HL-60/S4 treated with phorbol 12-myristate 13-acetate at 8.2 ng/mL for 4 days and 3 days (cell line): ENCODE data around the gene TTC19.

Experiments
- in situ Hi-C: fragments of 300-500 bp; cut with MboI; formaldehyde crosslinking; loops from 2 replicates; pipeline ENCODE4 v1.15.0; 2022; ENCODE audit warnings: low sequenced_read_pairs

Gene TTC19

GRCh38 chr17:15999141-15999973 lies at the start of gene TTC19, which contains the start of gene ZSWIM7:
Gene TTC19 (plus strand): TSS chr17:15999824. CDS start chr17:15999849, 25 bp downstream.
Gene ZSWIM7 (minus strand): TSS chr17:15999704. CDS start chr17:15999594, 110 bp downstream.
- in situ Hi-C loops: loop anchor here (25.0 kb wide), 1 partner anchor 137 kb away; no protein-coding TSS in a partner anchor

DNA sequence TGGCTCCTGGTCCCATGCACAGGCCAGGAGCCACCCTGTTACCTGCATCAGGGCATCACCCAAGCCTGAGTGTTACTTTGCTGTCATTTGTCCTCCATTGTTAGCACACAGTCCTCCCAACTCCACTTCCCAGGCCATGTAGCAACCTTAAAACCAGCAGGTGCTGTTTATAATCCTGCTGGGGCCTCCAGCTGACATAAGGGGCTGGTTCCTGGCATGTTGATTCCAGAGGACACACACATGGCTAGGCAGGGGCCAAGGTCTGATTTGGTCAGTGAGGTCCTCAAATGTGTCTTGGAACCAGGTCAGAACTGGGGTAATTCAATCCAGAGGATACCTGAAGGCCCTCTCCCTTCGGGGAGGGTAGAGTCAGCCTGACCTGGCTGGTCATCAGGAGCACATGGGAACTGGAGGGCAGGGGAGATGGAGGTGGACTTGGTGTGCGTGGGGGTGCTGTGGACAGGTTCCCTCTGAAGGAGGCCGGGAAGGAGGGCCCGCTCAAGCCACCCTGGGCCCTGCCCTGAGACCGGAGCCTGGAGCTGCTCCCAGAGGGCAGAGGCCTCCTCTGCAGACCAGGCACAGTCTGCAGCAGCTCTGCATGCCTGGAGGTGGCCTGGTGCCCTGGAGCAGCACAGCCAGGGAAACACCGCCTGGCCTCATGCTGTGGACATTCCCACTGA lies 48.1 kb upstream of the TTC19 start:
- in situ Hi-C loops: no loop called here

DNA sequence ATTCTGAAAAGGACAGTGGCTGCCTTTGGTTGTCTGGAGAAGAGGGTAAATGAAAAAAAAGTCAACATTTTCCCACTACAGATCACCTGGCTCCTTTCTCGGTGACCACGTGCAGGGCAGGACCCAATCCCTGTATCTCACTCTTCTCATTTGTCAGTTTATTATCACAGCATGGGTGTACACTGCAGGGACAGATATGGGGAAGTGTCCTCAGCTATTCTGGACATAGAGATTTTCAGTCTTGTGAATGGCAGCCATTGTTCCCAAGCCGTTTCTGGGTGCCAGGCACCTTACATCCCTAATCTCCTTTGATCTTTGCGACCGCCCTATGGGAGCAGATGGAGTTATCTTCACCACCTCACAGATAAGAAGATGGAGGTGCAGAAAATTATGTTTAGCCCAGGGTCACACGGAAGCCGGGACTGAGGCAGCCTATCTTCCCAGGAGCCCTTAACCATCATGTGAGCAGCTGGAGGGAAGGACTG lies 47.5 kb upstream of the TTC19 start:
- in situ Hi-C loops: no loop called here

DNA sequence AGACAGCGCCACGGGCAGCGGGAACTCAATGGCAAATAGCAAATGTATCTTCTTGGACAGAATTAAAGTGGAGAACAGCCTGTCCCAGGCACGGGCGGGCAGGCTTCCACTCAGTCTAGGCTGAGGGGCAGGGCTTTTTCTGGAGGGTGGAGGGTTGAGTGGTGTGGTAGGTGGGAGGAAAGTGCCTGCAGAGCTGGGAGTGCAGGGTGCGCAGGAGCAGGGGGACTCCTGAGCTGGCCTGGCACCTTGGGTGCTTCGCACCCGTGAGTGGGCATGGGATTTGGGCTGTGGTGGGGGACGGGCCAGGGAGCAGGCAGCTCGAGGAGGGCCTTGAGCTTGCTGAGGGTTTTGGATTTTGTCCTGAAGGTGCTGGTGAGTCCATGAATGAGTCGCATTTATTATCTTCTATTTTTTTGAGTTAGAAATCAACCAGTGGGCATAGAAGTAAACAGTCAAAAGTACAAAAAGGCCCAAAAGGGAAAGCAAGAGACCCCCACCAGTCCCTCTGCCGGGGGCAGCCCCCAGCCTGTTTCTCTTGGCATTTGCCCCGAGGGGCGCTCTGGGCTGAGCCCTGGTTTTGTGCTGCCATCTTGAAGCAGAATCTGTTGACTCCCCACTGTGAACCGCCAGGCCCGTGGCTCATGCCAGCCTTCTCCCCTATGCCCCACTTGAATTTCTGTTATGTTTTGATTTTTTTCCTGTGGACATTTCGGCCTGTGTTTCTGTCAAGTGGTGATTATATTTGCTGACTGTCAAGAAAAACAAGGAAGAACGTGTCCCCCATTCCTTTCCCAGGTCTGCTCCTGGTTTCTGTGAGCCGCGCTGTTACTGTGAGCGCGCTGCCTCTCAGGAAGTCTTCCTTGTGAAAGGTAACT lies 46.5 kb upstream of the TTC19 start:
- in situ Hi-C loops: no loop called here

GRCh38 chr17:15954222-15954621 lies 45.4 kb upstream of the TTC19 start:
- in situ Hi-C loops: no loop called here

- in situ Hi-C loops: no loop called here
Measured at GRCh38 chr17:15955793-15956541, 43.7 kb upstream of the TTC19 start.

- in situ Hi-C loops: no loop called here
Measured at GRCh38 chr17:15957206-15957605, 42.4 kb upstream of the TTC19 start.

GRCh38 chr17:15957608-15958307 lies 41.9 kb upstream of the TTC19 start:
- in situ Hi-C loops: no loop called here

GRCh38 chr17:15958484-15958854 lies 41.2 kb upstream of the TTC19 start:
- in situ Hi-C loops: no loop called here

DNA sequence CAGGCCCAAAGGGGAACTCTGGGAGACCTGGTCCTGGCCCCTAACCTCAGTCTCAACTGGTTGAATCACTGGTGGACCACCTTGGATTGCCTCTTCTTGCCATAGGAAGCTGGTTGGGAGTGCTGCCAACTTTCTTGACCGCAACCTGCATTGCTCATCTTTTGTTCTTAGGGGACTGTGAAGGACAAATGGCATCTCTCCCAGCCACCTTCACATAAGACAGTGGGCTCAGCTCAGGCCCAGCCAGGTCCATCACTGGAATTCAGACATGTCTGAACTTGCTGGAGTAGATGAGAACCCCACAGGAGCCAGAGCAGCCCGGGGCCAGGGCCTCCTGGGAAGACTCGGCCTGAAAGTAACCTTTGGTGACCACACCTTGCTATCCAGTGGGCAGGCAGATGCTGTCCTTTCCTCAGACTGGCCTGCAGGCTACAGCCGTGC lies 35.9 kb upstream of the TTC19 start:
- in situ Hi-C loops: no loop called here

DNA sequence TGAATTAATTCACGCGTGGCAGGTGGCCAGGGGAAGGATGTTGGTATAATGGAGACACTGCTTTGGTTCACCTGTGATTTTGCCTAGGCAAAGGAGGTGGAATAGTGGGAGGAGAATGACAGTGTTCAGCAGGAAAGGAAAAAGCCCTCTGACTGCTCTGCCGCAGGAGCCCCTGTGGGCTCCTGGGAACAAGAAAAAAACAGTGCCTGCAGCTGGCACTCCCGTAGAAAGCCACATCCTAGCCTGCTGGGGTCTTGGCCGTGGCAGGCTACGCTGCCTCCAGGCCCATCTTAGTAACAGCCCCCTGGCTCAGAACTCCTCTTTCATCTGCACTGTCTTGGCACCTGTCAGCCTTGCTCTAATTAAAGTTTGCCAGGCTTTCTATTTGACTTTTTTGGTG lies 34.1 kb upstream of the TTC19 start:
- in situ Hi-C loops: no loop called here

DNA sequence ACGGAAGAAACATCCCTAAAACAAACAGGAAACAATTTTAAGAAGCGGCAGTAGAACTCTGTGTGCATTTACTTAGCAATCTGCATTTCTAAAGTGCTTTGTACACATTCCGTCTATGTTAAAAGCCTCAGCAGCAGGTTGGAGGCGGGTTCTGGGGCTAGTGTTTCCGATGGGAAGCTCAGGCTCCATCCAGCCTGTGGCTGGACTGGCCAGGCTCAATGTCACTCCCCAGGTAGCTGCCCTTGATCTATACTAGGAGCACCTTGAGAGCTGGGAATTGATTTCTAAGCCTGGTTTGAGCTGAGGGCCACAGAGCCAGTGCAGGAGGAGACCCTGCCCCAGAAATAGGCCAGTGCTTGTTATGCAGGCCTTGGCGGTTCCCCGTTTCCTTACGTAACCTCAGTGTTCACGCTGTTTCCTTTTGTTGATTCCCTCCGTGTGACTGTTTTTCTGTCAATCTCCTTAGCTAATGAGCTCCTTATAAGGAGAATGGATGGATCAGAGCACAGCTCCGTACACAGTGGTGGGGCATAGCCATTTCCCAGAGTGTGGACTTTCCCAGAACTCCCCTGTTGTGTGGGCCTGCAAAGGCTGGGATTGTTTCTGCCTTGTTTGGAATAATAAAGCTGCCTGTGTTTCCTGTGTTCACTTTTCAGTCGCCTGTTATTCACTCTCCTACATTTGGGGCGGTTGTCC lies 33.3 kb upstream of the TTC19 start:
- in situ Hi-C loops: no loop called here

- in situ Hi-C loops: no loop called here
Measured at GRCh38 chr17:15966879-15967248, 32.8 kb upstream of the TTC19 start.

DNA sequence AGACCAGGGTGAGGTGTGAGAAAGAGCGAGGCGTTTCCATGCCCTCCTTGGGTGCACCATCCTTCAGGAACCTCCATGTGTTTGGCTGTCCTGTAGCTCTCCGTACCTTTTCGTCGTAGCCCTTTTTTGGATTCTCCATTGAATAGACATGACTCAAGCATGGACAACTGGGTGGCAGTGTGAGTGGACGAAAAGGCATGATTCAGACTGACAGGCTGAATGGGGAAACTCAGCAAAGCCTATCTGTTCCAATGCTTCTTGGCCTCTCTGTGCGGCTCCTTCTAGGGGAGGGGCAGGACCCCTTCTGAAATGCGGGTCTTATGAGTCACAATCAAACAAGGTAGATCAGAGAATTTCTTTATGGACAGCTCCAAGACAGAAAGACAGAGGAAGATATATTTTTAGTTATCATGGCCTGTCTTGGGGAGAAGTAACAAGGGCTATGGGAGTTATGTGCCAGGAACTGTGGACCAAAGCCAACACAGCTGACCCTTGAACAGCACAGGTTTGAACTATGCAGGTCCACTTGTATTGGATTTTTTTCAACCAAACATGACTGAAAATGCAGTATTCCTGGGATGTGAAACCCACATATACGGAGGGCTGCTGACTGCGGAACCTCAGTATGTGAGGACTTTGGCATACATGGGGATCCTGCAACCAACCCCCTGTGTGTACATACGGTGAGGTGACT lies 31.8 kb upstream of the TTC19 start:
- in situ Hi-C loops: no loop called here

- in situ Hi-C loops: no loop called here
Measured at GRCh38 chr17:15969463-15969862, 30.2 kb upstream of the TTC19 start.

GRCh38 chr17:15970500-15970899 lies 29.1 kb upstream of the TTC19 start:
- in situ Hi-C loops: no loop called here

GRCh38 chr17:15971098-15971678 lies 28.4 kb upstream of the TTC19 start:
- in situ Hi-C loops: no loop called here

DNA sequence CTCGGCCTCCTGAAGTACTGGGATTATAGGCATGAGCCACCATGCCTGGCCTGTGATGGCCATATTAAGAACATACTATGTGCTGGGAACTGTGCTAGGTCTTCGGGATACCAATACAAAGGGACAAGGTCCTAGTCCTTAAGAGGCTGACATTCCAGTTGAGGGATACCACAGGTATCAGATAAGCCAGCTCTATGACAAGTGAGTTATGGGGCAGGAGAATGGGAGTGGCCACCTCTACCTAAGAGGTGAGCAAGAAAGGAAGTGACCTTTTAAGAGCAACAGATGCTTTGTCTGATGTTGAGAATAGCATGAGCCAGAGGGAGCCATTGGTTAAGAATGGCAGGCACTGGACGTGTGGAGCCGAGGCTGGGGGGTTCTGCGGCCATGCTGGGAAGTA lies 27.7 kb upstream of the TTC19 start:
- in situ Hi-C loops: no loop called here
